ENCODE results near the gene HSBP1L1.

GRCh38 chr18:79917169-79917852 is 47.1 kb upstream of the HSBP1L1 start:
- TF ChIP-seq CTCF (IDR thresholded peaks at IDR 0.05) (no peak), POLR2A (IDR thresholded peaks at IDR 0.05) (no peak)

Data from right lobe of liver (tissue), 4 donors.